Left ventricle myocardium superior (tissue), 1 donor: Measurements from ENCODE around the gene NPAS3. TPM values are rescaled to one million over a fixed set of nuclear protein-coding genes. Genes with fewer than 3 reads are reported as not detected.

Source experiments
- ATAC-seq: fragments of 200-7000 bp; cut with Tn5 transposase; one replicate; pipeline ENCODE4 v1.9.1; 2020; ENCODE audit warnings: mild to moderate bottlenecking, moderate library complexity
- DNase-seq: peaks from one replicate; pipeline ENCODE4 v3.0.0-alpha.2; 2020
- intact Hi-C: fragments of 100-400 bp; cut with micrococcal nuclease; formaldehyde crosslinking; loops from one replicate; pipeline ENCODE4 v1.11.0; 2022
- total RNA-seq: library from RNA; stranded (reverse); fragmentation: NEBNext Ultra II Directional; extraction: Animal tissue kit (Norgen Biotek cat#: 25700); gene quantifications from one replicate; pipeline ENCODE4 v1.2.1, GENCODE V29; 2021
- donor health status: DM: no; HTN: yes; CAD: no; lungs with severe emphysema.

NPAS3 gene
- total RNA-seq, 1 donor from 2014 or later: 1.1 TPM

GRCh38 chr14:33717866-33718265 lies 779.2 kb downstream of the NPAS3 start:
- ATAC-seq (no peak), DNase-seq (no peak)
- intact Hi-C loops: no loop called here

GRCh38 chr14:33720284-33720787 lies 781.7 kb downstream of the NPAS3 start:
- no peak for ATAC-seq
- intact Hi-C loops: no loop called here

GRCh38 chr14:33726685-33727084 lies 788.0 kb downstream of the NPAS3 start:
- DNase-seq: no peak
- ATAC-seq: no peak
- intact Hi-C loops: no loop called here

More at GRCh38 chr14:33720284-33720787, 781.7 kb downstream of the NPAS3 start:
- no peak for DNase-seq

GRCh38 chr14:33727606-33728005 lies 788.9 kb downstream of the NPAS3 start:
- ATAC-seq: no peak
- DNase-seq: no peak
- intact Hi-C loops: no loop called here

GRCh38 chr14:33728010-33728498 lies 789.4 kb downstream of the NPAS3 start:
- ATAC-seq (no peak), DNase-seq (no peak)
- intact Hi-C loops: no loop called here

GRCh38 chr14:33730156-33730555 lies 791.5 kb downstream of the NPAS3 start:
- ATAC-seq: no peak
- no peak for DNase-seq
- intact Hi-C loops: no loop called here

GRCh38 chr14:33732175-33732574 lies 793.5 kb downstream of the NPAS3 start:
- intact Hi-C loops: no loop called here
- DNase-seq (no peak), ATAC-seq (no peak)

- DNase-seq (no peak), ATAC-seq (no peak)
- intact Hi-C loops: no loop called here
Measured at GRCh38 chr14:33733310-33733709, 794.6 kb downstream of the NPAS3 start.

GRCh38 chr14:33733721-33734120 lies 795.0 kb downstream of the NPAS3 start:
- ATAC-seq (no peak), DNase-seq (no peak)
- intact Hi-C loops: no loop called here

GRCh38 chr14:33734387-33734786 lies 795.7 kb downstream of the NPAS3 start:
- intact Hi-C loops: no loop called here
- no peak for ATAC-seq
- no peak for DNase-seq

- no peak for ATAC-seq
- no peak for DNase-seq
- intact Hi-C loops: no loop called here
Measured at GRCh38 chr14:33736299-33736825, 797.7 kb downstream of the NPAS3 start.

GRCh38 chr14:33736979-33737378 lies 798.3 kb downstream of the NPAS3 start:
- intact Hi-C loops: no loop called here
- DNase-seq (no peak), ATAC-seq (no peak)

GRCh38 chr14:33737446-33737845 lies 798.8 kb downstream of the NPAS3 start:
- intact Hi-C loops: no loop called here
- ATAC-seq: no peak
- no peak for DNase-seq

- ATAC-seq (no peak), DNase-seq (no peak)
- intact Hi-C loops: no loop called here
Measured at GRCh38 chr14:33738029-33738428, 799.4 kb downstream of the NPAS3 start.

- intact Hi-C loops: no loop called here
- DNase-seq: no peak
- no peak for ATAC-seq
Measured at GRCh38 chr14:33738491-33738890, 799.8 kb downstream of the NPAS3 start.

- ATAC-seq: no peak
Measured at GRCh38 chr14:33740531-33740930, 801.9 kb downstream of the NPAS3 start.

GRCh38 chr14:33742166-33742565 lies 803.5 kb downstream of the NPAS3 start:
- ATAC-seq: no peak
- no peak for DNase-seq
- intact Hi-C loops: no loop called here

More at GRCh38 chr14:33740531-33740930, 801.9 kb downstream of the NPAS3 start:
- intact Hi-C loops: no loop called here
- no peak for DNase-seq

- no peak for DNase-seq
- ATAC-seq: no peak
- intact Hi-C loops: no loop called here
Measured at GRCh38 chr14:33745163-33745562, 806.5 kb downstream of the NPAS3 start.

GRCh38 chr14:33747749-33748148 lies 809.1 kb downstream of the NPAS3 start:
- no peak for DNase-seq
- intact Hi-C loops: no loop called here
- ATAC-seq: no peak

- no peak for ATAC-seq
- no peak for DNase-seq
- intact Hi-C loops: no loop called here
Measured at GRCh38 chr14:33754261-33754660, 815.6 kb downstream of the NPAS3 start.

- DNase-seq (no peak), ATAC-seq (no peak)
- intact Hi-C loops: no loop called here
Measured at GRCh38 chr14:33755358-33755757, 816.7 kb downstream of the NPAS3 start.
